Cardiac septum (tissue), 1 donor: ENCODE data around the gene KCNJ5. TPM values are rescaled to one million over a fixed set of nuclear protein-coding genes. Genes with fewer than 3 reads are reported as not detected.

Source experiments
- DNase-seq: peaks from one replicate; pipeline ENCODE4 v3.0.0-alpha.2; 2020; ENCODE audit warnings: low spot score
- intact Hi-C: fragments of 100-400 bp; cut with DNase I; formaldehyde crosslinking; loops from one replicate; pipeline ENCODE4 v1.14.0; 2022
- total RNA-seq: library from RNA; stranded (reverse); fragmentation: NEBNext Ultra II Directional; extraction: Animal tissue kit (Norgen Biotek cat#: 25700); gene quantifications from one replicate; pipeline ENCODE4 v1.2.1, GENCODE V29; 2021
- donor health status: DM: no; HTN: no; CAD: no.

KCNJ5 gene
- total RNA-seq, 1 donor from 2014 or later: 12.1 TPM

DNA sequence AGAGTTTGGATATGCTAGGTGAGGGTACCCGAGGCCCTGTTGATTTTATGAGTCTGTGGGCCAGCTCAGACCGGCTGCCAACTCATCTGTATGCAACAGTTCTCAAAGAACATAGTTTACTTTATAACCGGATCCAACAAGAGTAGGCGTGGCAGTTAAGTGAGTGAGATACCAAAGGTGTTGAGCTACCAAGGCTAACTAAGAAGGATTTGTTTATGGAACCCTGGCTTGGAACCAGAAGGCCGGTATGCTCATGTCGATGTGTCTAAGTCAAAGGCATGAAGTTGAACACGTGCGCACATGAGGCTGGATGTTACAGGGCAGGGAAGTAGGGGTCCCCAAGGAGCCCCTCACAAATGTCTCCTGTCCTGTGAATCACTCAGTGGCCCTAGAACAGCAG, 23.9 kb upstream of the KCNJ5 start, which contains the start of gene KCNJ1:
KCNJ1 (minus strand) TSS at position 20 of the 400 bp plus-strand sequence. CDS start 27,053 bp downstream, outside the sequence.
- DNase-seq: peak; percentile 41
- intact Hi-C loops: no loop called here

GRCh38 chr11:128868841-128869671, 22.1 kb upstream of the KCNJ5 start:
- DNase-seq: peak; percentile 19
- intact Hi-C loops: no loop called here

DNA sequence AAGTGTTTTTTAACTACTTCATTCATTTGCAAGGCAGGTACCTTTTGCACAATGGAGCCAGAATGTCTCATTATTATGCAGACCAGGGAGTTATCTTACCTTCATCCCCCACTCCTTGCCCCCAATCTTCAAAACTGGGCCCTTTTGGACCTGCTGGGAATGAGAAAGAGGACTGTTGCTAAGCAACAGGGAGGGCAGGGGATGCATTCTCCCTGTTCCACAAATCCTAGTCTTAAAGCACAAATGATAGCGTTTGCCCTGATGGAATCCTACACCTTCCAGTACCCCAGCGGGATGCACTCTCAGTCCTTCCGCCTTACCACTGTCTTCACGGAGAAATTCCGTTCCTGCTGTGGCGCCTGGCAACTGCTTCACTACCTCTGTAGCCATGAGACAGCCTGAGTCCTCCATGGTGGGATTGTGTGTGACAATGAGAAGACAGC, 20.0 kb upstream of the KCNJ5 start:
- intact Hi-C loops: no loop called here
- DNase-seq: no peak

- peak; percentile 49 for DNase-seq
- intact Hi-C loops: no loop called here
Measured at GRCh38 chr11:128872094-128872493, 19.1 kb upstream of the KCNJ5 start.

DNA sequence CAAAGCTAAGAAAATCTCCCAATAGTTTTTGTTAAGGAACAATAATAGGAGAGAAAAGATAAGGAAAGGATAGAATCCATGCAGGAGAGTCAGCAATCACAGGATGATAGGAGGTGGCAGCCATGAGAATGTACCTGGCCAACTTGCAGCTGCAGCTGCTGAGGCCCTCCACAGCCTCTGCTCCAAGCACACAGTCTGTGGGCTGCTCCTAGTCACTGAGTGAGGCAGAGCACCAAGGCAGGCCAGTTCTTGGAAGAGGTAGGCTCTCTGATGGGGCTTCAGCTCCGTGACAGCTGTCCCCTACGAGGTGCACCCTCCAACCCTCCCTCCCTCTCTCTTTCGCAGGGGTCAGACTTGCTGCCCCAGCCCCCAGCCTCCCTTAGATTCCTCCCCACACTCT, 18.6 kb upstream of the KCNJ5 start:
- intact Hi-C loops: no loop called here
- DNase-seq: no peak

- no peak for DNase-seq
- intact Hi-C loops: no loop called here
Measured at GRCh38 chr11:128874427-128874826, 16.7 kb upstream of the KCNJ5 start.

DNA sequence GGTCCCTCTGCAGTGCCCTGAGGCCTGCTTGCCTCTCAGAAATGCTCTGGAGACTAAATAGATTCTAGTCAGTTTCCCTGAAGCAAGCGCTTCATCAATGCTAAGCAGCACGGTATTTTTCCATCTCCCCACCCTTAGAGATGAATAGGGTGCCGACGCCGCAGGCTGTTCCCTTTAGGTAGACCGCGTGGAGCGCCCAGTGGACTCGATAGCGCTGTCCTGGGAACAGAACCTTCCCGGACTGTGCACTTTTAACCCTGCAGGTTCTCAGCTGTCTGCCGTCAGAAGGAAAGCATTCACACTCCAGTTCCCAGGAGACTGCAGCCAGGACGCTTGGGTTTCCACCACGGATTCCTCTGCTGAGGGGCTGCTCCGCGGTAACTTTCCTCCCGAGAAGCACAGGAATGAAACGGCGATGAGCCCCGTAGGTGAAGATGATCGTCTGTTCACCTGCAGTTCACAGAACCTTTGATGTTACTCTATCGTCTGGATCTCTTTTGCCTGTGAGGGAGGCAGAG, 15.0 kb upstream of the KCNJ5 start:
- intact Hi-C loops: no loop called here
- no peak for DNase-seq

GRCh38 chr11:128877726-128878125, 13.4 kb upstream of the KCNJ5 start:
- intact Hi-C loops: no loop called here

GRCh38 chr11:128878455-128878854, 12.7 kb upstream of the KCNJ5 start:
- intact Hi-C loops: no loop called here
- peak; percentile 53 for DNase-seq

More at GRCh38 chr11:128877726-128878125, 13.4 kb upstream of the KCNJ5 start:
- peak; percentile 53 for DNase-seq

GRCh38 chr11:128879817-128880216, 11.3 kb upstream of the KCNJ5 start:
- intact Hi-C loops: no loop called here
- DNase-seq: peak; percentile 33

DNA sequence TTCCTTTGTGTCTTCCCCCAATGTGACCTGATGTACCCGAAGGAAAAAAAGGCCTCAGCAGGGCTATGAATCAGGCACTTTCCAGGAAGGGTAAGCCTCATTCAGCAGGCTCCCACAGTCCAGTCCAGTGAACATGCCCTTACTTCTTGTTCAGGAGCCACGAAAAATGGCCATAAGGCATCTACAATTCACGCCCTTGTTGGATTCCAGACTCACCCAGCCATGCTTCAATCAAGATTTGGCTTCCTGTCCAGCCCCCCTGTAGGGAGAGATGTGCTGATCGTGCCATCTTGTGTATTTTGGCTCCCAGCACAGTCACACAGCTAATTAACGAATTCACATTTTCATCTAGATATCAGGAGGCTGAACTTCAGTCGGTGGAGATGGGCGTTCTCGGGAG, 9.9 kb upstream of the KCNJ5 start:
- peak; percentile 36 for DNase-seq
- intact Hi-C loops: no loop called here

GRCh38 chr11:128882451-128882850, 8.7 kb upstream of the KCNJ5 start:
- intact Hi-C loops: no loop called here
- peak; percentile 44 for DNase-seq

DNA sequence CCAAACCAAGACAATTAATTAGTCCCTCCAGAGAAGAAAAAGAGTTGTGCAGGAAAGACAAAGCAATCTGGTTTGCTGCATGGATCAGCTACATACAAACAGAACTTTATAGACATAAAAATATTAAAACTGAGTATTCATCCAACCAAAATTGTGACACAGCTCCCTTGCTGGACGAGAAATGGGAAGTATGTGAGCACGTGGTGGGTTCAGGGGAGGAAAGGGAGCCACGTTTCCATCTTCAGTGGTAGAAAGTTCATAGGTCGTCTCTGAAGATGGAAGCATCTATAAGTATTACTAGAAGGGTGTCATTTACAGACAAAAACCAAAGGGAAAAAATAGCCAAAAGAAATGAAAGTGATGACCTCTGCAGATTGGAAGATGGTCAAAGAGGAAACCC, 7.1 kb upstream of the KCNJ5 start:
- intact Hi-C loops: loop anchor here (1.0 kb wide), 1 partner anchor 72 kb away; no protein-coding TSS in a partner anchor
- DNase-seq: peak; percentile 6

DNA sequence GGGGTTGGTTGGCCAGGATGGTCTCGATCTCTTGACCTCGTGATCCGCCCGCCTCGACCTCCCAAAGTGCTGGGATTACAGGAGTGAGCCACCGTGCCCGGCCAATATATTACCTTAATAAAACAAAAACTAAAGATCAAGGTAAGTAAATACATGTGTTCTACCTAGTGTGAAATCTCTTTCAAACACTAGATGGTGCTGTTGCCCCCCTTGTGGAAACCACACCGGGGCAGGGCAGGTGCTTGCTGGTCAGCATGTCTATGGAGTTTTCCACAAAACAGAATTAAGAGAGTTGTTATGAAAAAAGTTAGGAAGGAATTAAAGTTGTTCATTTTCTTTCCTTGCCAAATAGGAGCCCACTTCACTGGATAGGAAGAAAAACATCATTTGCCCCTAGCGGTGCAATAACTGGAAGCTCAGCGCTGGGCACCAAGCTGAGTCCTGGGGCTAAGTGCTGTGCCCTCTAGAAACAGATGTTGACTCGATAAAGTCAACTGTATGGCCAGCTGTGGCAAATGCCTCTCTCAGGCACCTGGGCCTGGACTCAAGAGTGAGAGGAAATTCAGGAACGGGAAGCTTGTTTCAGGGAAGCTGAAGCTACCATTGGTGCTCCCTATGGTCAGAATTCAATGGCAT, 6.3 kb upstream of the KCNJ5 start:
- intact Hi-C loops: loop anchor here (1.0 kb wide), 1 partner anchor 71 kb away; no protein-coding TSS in a partner anchor
- peak; percentile 76 for DNase-seq

- intact Hi-C loops: no loop called here
- no peak for DNase-seq
Measured at GRCh38 chr11:128886406-128887124, 4.6 kb upstream of the KCNJ5 start.

DNA sequence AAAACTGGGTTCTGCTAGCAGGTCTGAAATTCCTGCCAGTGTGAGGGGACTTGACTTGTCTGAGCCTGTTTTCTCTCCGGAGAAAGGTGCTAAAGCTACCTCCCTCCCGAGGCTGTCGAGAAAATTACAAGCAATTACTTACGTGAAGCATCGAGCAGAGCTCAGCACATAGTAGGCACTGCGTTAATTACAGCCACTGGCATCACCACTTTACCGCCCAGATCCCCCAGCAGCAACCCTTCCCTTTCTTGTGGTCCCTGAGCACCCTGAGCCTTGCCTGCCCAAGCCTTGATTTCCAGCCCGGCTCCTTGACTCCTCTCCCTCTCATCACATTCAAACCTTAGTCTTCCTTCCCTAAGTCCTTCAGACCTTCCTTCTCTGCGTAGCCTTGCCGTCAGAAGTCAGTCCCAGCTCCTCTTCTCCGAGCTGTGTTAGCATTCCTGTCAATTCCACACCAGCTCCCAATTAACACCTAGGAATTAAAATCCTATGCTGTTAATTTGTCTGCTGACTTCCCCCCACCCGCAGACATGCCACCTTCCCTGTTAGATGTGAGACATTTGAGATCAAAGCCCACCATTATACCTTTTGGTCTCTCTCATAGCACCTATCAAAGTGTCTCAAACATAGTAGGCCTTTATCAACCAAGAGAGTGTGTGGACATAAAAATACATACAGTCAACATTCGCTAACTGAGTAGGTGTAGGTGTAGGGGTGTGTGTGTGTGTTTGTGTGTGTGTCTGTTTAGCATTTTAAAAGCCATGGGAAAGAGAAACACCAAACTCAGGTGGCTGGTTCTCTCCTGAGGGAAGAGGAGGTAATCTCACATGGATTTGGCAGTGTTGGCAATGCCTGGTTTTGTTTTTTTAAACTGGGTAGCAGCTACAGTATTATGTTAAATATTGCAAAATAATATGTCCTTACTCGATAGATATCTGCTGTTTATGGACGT, 2.8 kb upstream of the KCNJ5 start:
- DNase-seq: no peak
- intact Hi-C loops: no loop called here

- intact Hi-C loops: loop anchor here (2.0 kb wide), 1 partner anchor 15 kb away; no protein-coding TSS in a partner anchor
Measured at GRCh38 chr11:128889657-128890213, 1.4 kb upstream of the KCNJ5 start.

GRCh38 chr11:128890216-128890542, 977 bp upstream of the KCNJ5 start:
- peak; percentile 58 for DNase-seq
- intact Hi-C loops: loop anchor here (2.0 kb wide), 1 partner anchor 15 kb away; no protein-coding TSS in a partner anchor

More at GRCh38 chr11:128889657-128890213, 1.4 kb upstream of the KCNJ5 start:
- no peak for DNase-seq
